Osteocyte (in vitro differentiated cells): Measurements from ENCODE around the gene WFIKKN2. TPM values are rescaled to one million over a fixed set of nuclear protein-coding genes. Genes with fewer than 3 reads are reported as not detected.

Experiments used
- DNase-seq: peaks from one replicate; pipeline ENCODE4 v3.0.0; 2021; ENCODE audit warnings: mixed read lengths; ENCODE audit not compliant: unreplicated experiment; ENCODE audit errors: extremely low spot score
- H3K27ac Mint-ChIP-seq: one replicate; pipeline ENCODE4 v1.8.0; 2021; ENCODE audit warnings: mild to moderate bottlenecking, mixed read lengths; ENCODE audit not compliant: unreplicated experiment
- H3K27me3 Mint-ChIP-seq: one replicate; pipeline ENCODE4 v1.8.0; 2021; ENCODE audit warnings: mixed read lengths; ENCODE audit not compliant: unreplicated experiment
- H3K36me3 Mint-ChIP-seq: one replicate; pipeline ENCODE4 v1.8.0; 2021; ENCODE audit warnings: mixed read lengths; ENCODE audit not compliant: unreplicated experiment
- H3K4me1 Mint-ChIP-seq: one replicate; pipeline ENCODE4 v1.8.0; 2021; ENCODE audit warnings: mixed read lengths; ENCODE audit not compliant: unreplicated experiment
- H3K4me3 Mint-ChIP-seq: one replicate; pipeline ENCODE4 v1.8.0; 2021; ENCODE audit warnings: mild to moderate bottlenecking, moderate library complexity, mixed read lengths; ENCODE audit not compliant: unreplicated experiment
- H3K9me3 Mint-ChIP-seq: one replicate; pipeline ENCODE4 v1.8.0; 2021; ENCODE audit warnings: mixed read lengths; ENCODE audit not compliant: unreplicated experiment
- total RNA-seq: library from RNA; stranded (reverse); gene quantifications from 2 replicates; pipeline ENCODE4 v1.2.1, GENCODE V29; 2021
- TF ChIP-seq, protein P1 (sequence below): fragments of 200-600 bp; sonication (generic); IDR thresholded peaks from 2 replicates; pipeline ENCODE4 v1.5.0; 2021; ENCODE audit warnings: antibody characterized with exemption, mild to moderate bottlenecking, moderate library complexity

WFIKKN2 gene
- total RNA-seq, 1 donor from 2014 or later = not detected

DNA sequence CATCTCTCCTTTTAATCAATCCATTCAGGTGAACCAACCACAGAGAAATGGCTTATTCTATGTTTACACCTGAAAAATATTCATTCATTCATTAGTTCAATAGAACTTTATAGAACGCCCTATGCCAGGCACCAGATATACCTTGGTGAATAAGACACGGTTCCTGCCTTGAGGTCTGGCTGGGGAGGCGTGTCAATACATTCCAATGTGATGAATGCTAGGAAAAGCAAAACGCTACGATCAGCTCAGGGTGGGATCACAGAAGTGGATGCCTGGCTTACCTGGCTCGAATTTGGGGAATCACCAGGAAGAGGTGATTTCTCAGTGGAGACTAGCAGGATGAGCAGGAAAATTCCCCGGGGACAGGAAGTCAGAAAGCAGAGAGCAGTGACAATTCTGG, 17.5 kb upstream of the WFIKKN2 start:
- no peak overlapping the region for H3K4me3 Mint-ChIP-seq
- peaks cover 40% of the 10 kb centered on the region for H3K27me3 Mint-ChIP-seq
- peaks cover 5% of the 10 kb centered on the region for H3K4me1 Mint-ChIP-seq
- no peaks in the 10 kb centered on the region for H3K9me3 Mint-ChIP-seq
- H3K27ac Mint-ChIP-seq = no peak overlapping the region
- no peaks in the 10 kb centered on the region for H3K36me3 Mint-ChIP-seq
- no peak for DNase-seq
- TF ChIP-seq, protein P1, sequence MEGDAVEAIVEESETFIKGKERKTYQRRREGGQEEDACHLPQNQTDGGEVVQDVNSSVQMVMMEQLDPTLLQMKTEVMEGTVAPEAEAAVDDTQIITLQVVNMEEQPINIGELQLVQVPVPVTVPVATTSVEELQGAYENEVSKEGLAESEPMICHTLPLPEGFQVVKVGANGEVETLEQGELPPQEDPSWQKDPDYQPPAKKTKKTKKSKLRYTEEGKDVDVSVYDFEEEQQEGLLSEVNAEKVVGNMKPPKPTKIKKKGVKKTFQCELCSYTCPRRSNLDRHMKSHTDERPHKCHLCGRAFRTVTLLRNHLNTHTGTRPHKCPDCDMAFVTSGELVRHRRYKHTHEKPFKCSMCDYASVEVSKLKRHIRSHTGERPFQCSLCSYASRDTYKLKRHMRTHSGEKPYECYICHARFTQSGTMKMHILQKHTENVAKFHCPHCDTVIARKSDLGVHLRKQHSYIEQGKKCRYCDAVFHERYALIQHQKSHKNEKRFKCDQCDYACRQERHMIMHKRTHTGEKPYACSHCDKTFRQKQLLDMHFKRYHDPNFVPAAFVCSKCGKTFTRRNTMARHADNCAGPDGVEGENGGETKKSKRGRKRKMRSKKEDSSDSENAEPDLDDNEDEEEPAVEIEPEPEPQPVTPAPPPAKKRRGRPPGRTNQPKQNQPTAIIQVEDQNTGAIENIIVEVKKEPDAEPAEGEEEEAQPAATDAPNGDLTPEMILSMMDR = no peak

DNA sequence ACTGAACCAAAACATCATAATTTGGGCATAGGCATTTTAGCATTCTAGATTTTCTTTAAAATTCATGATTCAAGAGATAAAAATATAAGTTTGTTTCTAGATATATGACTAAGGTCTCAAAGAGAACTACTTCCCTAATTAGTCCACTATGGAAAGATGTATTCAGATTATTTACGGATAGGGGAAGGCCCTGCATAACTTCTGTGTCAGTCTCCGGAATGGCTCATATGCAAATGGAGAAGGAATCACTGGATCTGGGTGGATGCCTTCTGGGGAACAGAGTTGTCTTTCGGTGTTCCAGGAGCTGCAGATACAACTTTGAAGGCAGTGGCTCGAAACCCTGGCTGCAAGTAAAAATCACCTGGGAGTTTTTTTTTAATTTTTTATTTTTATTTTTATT, 17.1 kb upstream of the WFIKKN2 start:
- H3K36me3 Mint-ChIP-seq = no peaks in the 10 kb centered on the region
- H3K4me1 Mint-ChIP-seq = peaks cover 5% of the 10 kb centered on the region
- no peak overlapping the region for H3K4me3 Mint-ChIP-seq
- TF ChIP-seq, protein P1 = no peak
- no peaks in the 10 kb centered on the region for H3K9me3 Mint-ChIP-seq
- H3K27ac Mint-ChIP-seq = no peak overlapping the region
- H3K27me3 Mint-ChIP-seq = peaks cover 41% of the 10 kb centered on the region
- DNase-seq = no peak

DNA sequence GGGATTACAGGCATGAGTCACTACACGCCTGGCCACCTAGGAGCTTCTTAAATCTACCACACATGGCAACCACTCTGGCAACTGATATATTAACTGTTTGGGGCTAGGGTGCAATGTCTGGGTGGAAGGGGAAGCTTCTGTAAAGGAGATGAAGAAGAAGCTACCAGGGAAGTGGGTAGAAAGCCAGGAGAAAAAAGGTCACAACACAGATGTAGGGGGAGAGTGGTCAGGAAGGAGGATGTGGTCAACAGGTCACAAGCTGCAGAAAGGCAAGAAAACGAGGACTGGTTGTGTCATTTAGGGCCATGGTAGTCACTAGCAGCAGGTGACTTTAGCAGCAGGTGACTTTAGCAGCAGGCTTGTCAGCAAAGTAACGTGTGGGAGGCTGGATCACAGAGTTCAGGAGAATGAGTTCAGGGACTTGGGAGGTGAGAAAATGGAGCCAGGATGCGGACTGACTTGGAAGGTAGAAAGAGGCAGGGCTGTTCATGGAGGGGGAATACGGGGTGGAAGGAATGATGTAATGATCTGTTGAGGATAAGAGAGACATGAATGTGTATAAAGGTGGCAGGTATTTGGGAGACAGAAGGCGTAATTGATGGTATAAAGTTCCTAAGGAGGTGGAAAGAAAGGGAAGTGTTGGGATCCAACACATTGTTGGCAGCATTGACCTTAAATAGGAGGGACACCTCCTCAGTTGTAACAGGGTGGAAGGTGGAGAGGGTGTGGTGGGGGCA, 16.3 kb upstream of the WFIKKN2 start:
- no peak for DNase-seq
- TF ChIP-seq, protein P1 = no peak
- no peaks in the 10 kb centered on the region for H3K36me3 Mint-ChIP-seq
- peaks cover 5% of the 10 kb centered on the region for H3K4me1 Mint-ChIP-seq
- H3K4me3 Mint-ChIP-seq = no peak overlapping the region
- no peak overlapping the region for H3K27ac Mint-ChIP-seq
- no peaks in the 10 kb centered on the region for H3K9me3 Mint-ChIP-seq
- H3K27me3 Mint-ChIP-seq = peaks cover 42% of the 10 kb centered on the region

DNA sequence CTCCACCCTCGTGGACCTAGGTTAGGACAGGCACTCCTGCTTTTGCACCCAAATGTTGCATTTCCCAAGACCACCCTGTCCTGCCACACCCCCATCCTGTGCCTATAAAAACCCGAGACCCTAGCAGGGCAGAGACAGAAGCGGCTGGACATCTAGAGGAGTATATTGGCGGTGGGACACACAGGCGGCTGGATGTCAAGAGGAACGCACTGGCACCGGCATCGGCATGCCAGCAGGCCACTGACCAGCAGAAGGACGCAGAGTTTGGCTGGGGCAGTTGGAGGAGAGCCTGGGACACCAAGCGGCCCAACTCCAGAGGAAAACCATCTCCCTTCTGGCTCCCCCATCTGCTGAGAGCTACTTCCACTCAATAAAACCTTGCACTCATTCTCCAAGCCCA, 14.7 kb upstream of the WFIKKN2 start:
- DNase-seq = no peak
- H3K9me3 Mint-ChIP-seq = no peaks in the 10 kb centered on the region
- no peak overlapping the region for H3K4me3 Mint-ChIP-seq
- H3K36me3 Mint-ChIP-seq = no peaks in the 10 kb centered on the region
- TF ChIP-seq, protein P1 = no peak
- H3K27me3 Mint-ChIP-seq = peaks cover 36% of the 10 kb centered on the region
- H3K4me1 Mint-ChIP-seq = peaks cover 5% of the 10 kb centered on the region
- no peak overlapping the region for H3K27ac Mint-ChIP-seq

DNA sequence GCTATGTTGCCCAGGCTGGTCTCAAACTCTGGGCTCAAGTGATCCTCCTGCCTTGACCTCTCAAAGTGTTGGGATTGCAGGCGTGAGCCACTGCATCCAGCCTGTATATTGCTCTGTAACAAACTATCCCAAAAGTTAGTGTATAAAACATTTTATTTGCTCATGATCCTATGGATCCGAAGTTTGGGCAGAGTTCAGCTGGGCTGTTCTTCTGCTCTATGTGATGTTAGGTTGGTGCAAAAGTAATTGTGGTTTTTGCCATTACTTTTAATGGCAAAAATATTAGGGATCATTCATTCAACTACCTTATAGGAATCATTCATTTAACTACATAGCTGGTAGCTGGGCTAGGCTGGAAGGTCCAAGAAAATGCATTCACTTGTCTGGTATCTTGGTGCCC, 12.8 kb upstream of the WFIKKN2 start:
- TF ChIP-seq, protein P1 = no peak
- H3K27ac Mint-ChIP-seq = no peak overlapping the region
- no peaks in the 10 kb centered on the region for H3K36me3 Mint-ChIP-seq
- peaks cover 44% of the 10 kb centered on the region for H3K27me3 Mint-ChIP-seq
- DNase-seq = no peak
- no peak overlapping the region for H3K4me3 Mint-ChIP-seq
- H3K9me3 Mint-ChIP-seq = no peaks in the 10 kb centered on the region
- peaks cover 5% of the 10 kb centered on the region for H3K4me1 Mint-ChIP-seq
